Measurements from ENCODE around the gene EPB41L4B.

GRCh38 chr9:109282302-109282701 lies 38.6 kb downstream of the EPB41L4B start:
- TF ChIP-seq, protein P1, sequence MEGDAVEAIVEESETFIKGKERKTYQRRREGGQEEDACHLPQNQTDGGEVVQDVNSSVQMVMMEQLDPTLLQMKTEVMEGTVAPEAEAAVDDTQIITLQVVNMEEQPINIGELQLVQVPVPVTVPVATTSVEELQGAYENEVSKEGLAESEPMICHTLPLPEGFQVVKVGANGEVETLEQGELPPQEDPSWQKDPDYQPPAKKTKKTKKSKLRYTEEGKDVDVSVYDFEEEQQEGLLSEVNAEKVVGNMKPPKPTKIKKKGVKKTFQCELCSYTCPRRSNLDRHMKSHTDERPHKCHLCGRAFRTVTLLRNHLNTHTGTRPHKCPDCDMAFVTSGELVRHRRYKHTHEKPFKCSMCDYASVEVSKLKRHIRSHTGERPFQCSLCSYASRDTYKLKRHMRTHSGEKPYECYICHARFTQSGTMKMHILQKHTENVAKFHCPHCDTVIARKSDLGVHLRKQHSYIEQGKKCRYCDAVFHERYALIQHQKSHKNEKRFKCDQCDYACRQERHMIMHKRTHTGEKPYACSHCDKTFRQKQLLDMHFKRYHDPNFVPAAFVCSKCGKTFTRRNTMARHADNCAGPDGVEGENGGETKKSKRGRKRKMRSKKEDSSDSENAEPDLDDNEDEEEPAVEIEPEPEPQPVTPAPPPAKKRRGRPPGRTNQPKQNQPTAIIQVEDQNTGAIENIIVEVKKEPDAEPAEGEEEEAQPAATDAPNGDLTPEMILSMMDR (conservative IDR thresholded peaks at IDR 0.05 in 1 of 2, IDR thresholded peaks at IDR 0.05 in 1 of 2; ENCODE audit: low read depth in 1 of 2, low read length in 2 of 2) = no peak
- TF ChIP-seq EZH2 (IDR thresholded peaks at IDR 0.05; ENCODE audit: low read length, missing control alignments) = no peak
